Right cardiac atrium (tissue), 5 donors: ENCODE measurements around the gene UBASH3B. TPM values are rescaled to one million over a fixed set of nuclear protein-coding genes. Genes with fewer than 3 reads are reported as not detected.

Experiments
- ATAC-seq, 2 donors: fragments of 200-7000 bp; cut with Tn5 transposase; one replicate each; pipeline versions ENCODE4 v1.8.0 to v1.9.1; 2020; ENCODE audit warnings: moderate library complexity in 2 of 2, mild to moderate bottlenecking in 1 of 2
- DNase-seq, 3 donors: peaks; one replicate each; pipeline ENCODE4 v3.0.0-alpha.2; 2020
- H3K27ac ChIP-seq: one replicate; pipeline ENCODE4 v1.5.1; 2013; ENCODE audit warnings: mild to moderate bottlenecking, low read length, control low read depth, moderate library complexity
- H3K27me3 ChIP-seq: one replicate; pipeline ENCODE4 v1.6.1; 2013; ENCODE audit not compliant: control insufficient read depth, insufficient read depth
- H3K4me1 ChIP-seq: one replicate; pipeline ENCODE4 v1.6.1; 2013; ENCODE audit warnings: low read length; ENCODE audit not compliant: control insufficient read depth, insufficient read depth
- H3K4me3 ChIP-seq: one replicate; pipeline ENCODE4 v1.5.1; 2013; ENCODE audit warnings: low read length, control low read depth
- H3K9me3 ChIP-seq: one replicate; pipeline ENCODE4 v1.6.1; 2013; ENCODE audit warnings: low read length; ENCODE audit not compliant: control insufficient read depth
- WGBS: extraction: QIAGEN DNeasy Blood & Tissue Kit; methylation state at CpG from one replicate; pipeline ENCODE4 v1.1.7; 2013; 5-methylcytosine and 5-hydroxymethylcytosine counted together
- intact Hi-C, 4 donors: fragments of 100-400 bp; cut with DNase I; formaldehyde crosslinking; loops; one replicate each; pipeline versions ENCODE4 v1.11.0 to v1.14.0; 2022 to 2023
- polyA plus RNA-seq: library from polyadenylated mRNA; stranded (reverse); fragments of 200-250 nt; gene quantifications from one replicate; pipeline ENCODE4 v1.2.3, GENCODE V29; 2013
- total RNA-seq, 4 donors: library from RNA; stranded (reverse); fragmentation: NEBNext Ultra II Directional; extraction: Animal tissue kit (Norgen Biotek cat#: 25700); gene quantifications; one replicate each; pipeline ENCODE4 v1.2.1, GENCODE V29; 2021
- donor health status: healthy with polysubstance abuse.
- donor health status: DM: no; HTN: yes; CAD: no.
- donor health status: DM: no; HTN: no; CAD: no.
- donor health status: DM: no; HTN: yes; CAD: no; lungs with severe emphysema.
- donor health status: DM: yes; HTN: yes; CAD: no.

Gene UBASH3B
- total and polyA plus RNA-seq, 5 donors = 0.34 to 2.5 (median 1.6) TPM

DNA sequence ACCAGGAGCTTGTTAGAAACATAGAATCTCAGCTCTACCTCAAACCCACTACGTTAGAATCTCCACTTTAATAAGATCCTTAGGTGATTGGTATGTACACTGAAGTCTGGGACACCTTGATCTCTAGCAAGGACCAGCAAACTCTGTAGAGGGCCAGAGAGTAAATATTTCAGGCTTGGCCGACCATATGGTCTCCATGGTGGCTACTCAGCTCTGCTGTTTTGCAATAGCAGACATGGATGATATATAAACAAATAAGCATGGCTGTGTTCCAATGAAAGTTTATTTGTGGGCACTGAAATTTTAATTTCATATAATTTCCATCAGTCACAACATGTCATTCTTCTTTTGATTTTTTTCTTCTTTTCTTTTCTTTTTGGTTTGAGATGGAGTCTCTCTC, 23.9 kb downstream of the UBASH3B start:
- DNase-seq (no peak), ATAC-seq (no peak)
- Histone ChIP-seq H3K4me3 (no peak overlapping the region), H3K9me3 (no peaks in the 10 kb centered on the region), H3K27ac (no peak overlapping the region), H3K27me3 (no peaks in the 10 kb centered on the region), H3K4me1 (no peaks in the 10 kb centered on the region)
- 89% methylated on average over 2 of the region's 2 CpGs for whole genome bisulfite sequencing
- intact Hi-C loops = no loop called here

GRCh38 chr11:122681070-122681469, 25.5 kb downstream of the UBASH3B start:
- no peak for ATAC-seq

DNA sequence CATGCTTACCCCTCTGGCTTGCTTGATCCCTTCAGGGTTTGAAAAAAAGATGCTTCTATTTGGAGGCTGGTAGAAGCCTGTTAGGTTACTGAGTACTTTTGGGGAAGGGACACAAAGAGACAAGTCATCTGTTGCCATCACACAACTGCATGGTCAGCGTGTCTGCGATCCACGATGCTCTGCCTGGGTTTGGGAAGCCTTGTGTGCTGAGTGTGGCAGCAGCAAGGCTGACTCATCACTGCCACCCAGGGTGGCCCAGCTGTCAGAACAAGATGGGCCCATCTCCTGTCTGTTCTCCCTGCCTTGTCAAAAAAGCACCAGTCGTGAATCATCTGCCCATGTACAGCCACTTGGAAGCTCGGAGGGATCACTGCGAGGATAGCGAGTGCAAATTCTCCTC, 26.2 kb downstream of the UBASH3B start:
- intact Hi-C loops = no loop called here
- H3K4me1 ChIP-seq = no peaks in the 10 kb centered on the region
- ATAC-seq = peak in 1 of 2 donors; percentile 29

More at GRCh38 chr11:122681070-122681469, 25.5 kb downstream of the UBASH3B start:
- WGBS = 83% methylated on average over 3 of the region's 3 CpGs
- H3K9me3 ChIP-seq = no peaks in the 10 kb centered on the region
- intact Hi-C loops = no loop called here
- no peaks in the 10 kb centered on the region for H3K4me1 ChIP-seq
- DNase-seq = no peak
- H3K27ac ChIP-seq = no peak overlapping the region
- H3K27me3 ChIP-seq = no peaks in the 10 kb centered on the region
- H3K4me3 ChIP-seq = no peak overlapping the region

GRCh38 chr11:122682464-122682863, 26.9 kb downstream of the UBASH3B start:
- ATAC-seq = no peak
- no peak overlapping the region for H3K27ac ChIP-seq
- WGBS = 56% methylated on average over 4 of the region's 4 CpGs
- H3K4me1 ChIP-seq = no peaks in the 10 kb centered on the region
- intact Hi-C loops = no loop called here
- no peaks in the 10 kb centered on the region for H3K9me3 ChIP-seq
- DNase-seq = no peak
- H3K4me3 ChIP-seq = no peak overlapping the region
- H3K27me3 ChIP-seq = no peaks in the 10 kb centered on the region

More for the DNA sequence above, 26.2 kb downstream of the UBASH3B start:
- no peak overlapping the region for H3K27ac ChIP-seq
- H3K4me3 ChIP-seq = no peak overlapping the region
- H3K27me3 ChIP-seq = no peaks in the 10 kb centered on the region
- no peaks in the 10 kb centered on the region for H3K9me3 ChIP-seq
- WGBS = 65% methylated on average over 7 of the region's 7 CpGs
- no peak for DNase-seq

DNA sequence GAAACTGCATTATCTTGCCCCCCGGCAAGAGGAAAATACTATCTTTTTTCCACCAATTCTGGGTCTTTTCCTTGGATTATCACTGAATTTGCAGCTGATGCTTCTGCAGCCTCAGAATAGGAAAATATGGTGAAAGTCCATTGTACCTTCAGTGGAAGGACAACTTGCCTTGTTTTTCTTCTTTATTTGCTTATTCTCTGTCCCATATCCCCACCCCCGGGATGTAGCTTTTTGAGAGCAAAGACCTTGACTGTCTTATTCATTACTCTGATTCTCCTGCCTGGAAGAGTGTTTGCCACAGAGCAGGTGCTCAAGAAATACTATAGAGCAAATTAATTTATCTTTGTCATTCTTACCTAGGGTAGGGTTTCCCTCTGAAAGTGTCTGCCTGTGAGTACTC, 29.5 kb downstream of the UBASH3B start:
- H3K27me3 ChIP-seq = no peaks in the 10 kb centered on the region
- WGBS = 77% methylated on average over 2 of the region's 2 CpGs
- H3K27ac ChIP-seq = no peak overlapping the region
- no peaks in the 10 kb centered on the region for H3K9me3 ChIP-seq
- H3K4me1 ChIP-seq = no peaks in the 10 kb centered on the region
- ATAC-seq = no peak
- intact Hi-C loops = no loop called here
- no peak for DNase-seq
- H3K4me3 ChIP-seq = no peak overlapping the region

- Histone ChIP-seq H3K9me3 (no peaks in the 10 kb centered on the region), H3K4me3 (no peak overlapping the region), H3K27me3 (no peaks in the 10 kb centered on the region), H3K4me1 (no peaks in the 10 kb centered on the region), H3K27ac (no peak overlapping the region)
- 83% methylated on average over 8 of the region's 8 CpGs for WGBS
- ATAC-seq (no peak), DNase-seq (no peak)
- intact Hi-C loops = no loop called here
These were observed 30.6 kb downstream of the UBASH3B start for GRCh38 chr11:122686111-122686510.

GRCh38 chr11:122690384-122690783, 34.9 kb downstream of the UBASH3B start:
- 65% methylated on average over 7 of the region's 7 CpGs for WGBS

DNA sequence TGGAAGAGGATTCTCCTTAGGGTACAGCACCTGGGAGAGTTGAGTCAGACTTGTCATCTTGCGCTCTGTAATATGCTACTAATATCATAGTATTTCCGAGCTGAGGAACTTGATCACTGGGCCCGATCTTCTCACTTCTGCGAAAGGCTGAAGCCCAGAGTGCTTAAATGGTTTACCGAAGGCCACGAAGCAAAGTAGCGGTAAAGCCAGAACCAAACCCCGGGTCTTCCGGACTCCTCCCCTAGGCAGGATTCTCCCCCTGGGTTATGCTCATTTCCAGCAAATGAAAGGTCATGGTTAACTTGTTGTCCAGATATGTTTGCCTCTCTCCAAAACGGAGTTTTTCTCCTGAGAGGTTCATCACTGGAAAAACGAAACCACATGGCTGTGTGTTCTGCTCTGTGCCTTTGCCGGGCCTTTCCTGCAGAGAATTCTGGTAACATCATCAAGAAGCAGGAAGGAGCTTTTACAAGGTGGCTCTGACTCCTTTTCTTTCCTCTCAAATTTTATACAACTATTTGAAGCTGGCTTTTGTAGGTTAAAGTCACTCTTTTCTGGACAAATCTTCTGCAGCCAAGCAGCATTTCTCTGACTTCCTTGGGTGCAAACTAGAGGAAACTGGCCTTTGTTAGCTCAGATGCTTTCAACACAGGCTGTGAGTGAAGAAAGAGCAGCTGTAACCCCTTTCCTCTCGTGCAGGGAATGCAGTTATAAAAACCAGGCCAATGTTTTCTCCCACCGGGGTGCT, 35.5 kb downstream of the UBASH3B start:
- DNase-seq (no peak), ATAC-seq (peak; percentile 47 to 57)
- H3K9me3 ChIP-seq = no peaks in the 10 kb centered on the region
- H3K27ac ChIP-seq = peak overlapping the region; percentile 25
- intact Hi-C loops = no loop called here
- H3K27me3 ChIP-seq = no peaks in the 10 kb centered on the region
- WGBS = 33% methylated on average over 14 of the region's 14 CpGs
- peak overlapping the region; percentile 19 for H3K4me3 ChIP-seq
- H3K4me1 ChIP-seq = no peaks in the 10 kb centered on the region

More at GRCh38 chr11:122690384-122690783, 34.9 kb downstream of the UBASH3B start:
- Histone ChIP-seq H3K9me3 (no peaks in the 10 kb centered on the region), H3K4me3 (peak overlapping the region; percentile 19), H3K27me3 (no peaks in the 10 kb centered on the region), H3K27ac (peak overlapping the region; percentile 25), H3K4me1 (no peaks in the 10 kb centered on the region)
- DNase-seq = no peak
- intact Hi-C loops = no loop called here
- no peak for ATAC-seq

DNA sequence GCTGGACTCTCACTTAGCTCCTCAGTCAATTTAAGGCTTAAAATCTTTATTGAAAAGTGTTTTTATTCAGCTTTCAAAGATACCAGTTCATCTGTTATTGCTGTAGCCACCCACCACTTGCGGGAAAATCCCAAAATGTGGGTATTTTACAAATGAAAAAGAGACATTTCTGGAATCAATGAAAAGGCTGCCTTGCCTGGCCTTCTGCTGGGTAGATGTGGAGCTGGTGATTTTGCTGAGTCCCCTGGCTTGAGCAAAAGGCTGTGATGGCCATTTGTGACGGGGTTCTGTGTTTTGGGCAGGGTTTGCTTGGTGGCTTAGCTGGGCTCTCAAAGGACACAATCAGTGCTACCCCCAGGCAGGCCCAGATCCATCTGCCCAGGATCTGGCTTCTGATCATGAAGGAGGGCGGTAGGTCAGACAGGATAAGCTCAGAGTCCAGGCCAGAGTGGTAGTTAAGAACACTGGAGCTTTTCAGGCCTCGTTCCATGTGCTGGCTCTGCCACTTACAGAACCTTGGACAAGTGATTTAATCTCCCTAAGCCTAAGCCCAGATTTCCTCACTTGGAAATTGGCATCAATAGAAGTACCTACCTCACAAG, 36.1 kb downstream of the UBASH3B start:
- DNase-seq (no peak), ATAC-seq (peak in 1 of 2 donors; percentile 16)
- no peaks in the 10 kb centered on the region for H3K27me3 ChIP-seq
- intact Hi-C loops = no loop called here
- no peaks in the 10 kb centered on the region for H3K9me3 ChIP-seq
- no peak overlapping the region for H3K4me3 ChIP-seq
- WGBS = 55% methylated on average over 4 of the region's 4 CpGs
- peak overlapping the region; percentile 11 for H3K27ac ChIP-seq
- no peaks in the 10 kb centered on the region for H3K4me1 ChIP-seq

DNA sequence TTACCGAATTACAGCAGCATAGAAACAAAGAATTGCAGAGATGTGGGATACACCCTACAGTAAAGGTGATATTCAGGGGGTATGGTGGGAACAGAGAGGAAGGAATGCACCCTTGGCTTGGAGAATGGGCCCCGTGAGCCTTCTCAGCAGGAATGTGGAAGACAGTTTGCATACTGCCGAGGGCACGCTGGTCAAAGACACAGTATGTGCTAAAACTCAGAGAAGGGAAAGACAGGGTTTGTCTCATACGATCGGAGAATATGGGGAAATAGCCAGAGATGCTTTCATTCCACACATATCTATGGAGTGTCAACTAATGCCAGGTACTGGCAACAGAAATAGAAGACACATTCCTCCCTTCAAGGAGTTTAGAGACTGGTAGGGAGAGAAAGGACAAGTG, 36.9 kb downstream of the UBASH3B start:
- intact Hi-C loops = no loop called here
- 85% methylated on average over 6 of the region's 6 CpGs for WGBS
- Histone ChIP-seq H3K27me3 (no peaks in the 10 kb centered on the region), H3K9me3 (no peaks in the 10 kb centered on the region), H3K27ac (no peak overlapping the region), H3K4me3 (no peak overlapping the region), H3K4me1 (no peaks in the 10 kb centered on the region)
- DNase-seq = no peak
- no peak for ATAC-seq

- Histone ChIP-seq H3K9me3 (no peaks in the 10 kb centered on the region), H3K4me1 (no peaks in the 10 kb centered on the region), H3K4me3 (no peak overlapping the region), H3K27me3 (no peaks in the 10 kb centered on the region), H3K27ac (no peak overlapping the region)
- ATAC-seq (no peak), DNase-seq (no peak)
- 79% methylated on average over 13 of the region's 13 CpGs for WGBS
- intact Hi-C loops = no loop called here
These were observed 39.6 kb downstream of the UBASH3B start for GRCh38 chr11:122695076-122695615.
